ENCODE measurements around the gene ZNF610. TPM values are rescaled to one million over a fixed set of nuclear protein-coding genes. Genes with fewer than 3 reads are reported as not detected.
"Not testable (repeated sequence)": the region's sequence is repeated elsewhere in the genome, so short reads cannot be mapped to it uniquely, and the experiment has no call there.

Gene ZNF610
- under 1 TPM in 5 of 6 experiments, not detected in 1; 0.16 to 0.51 (median 0.39) TPM for total RNA-seq
- long read RNA-seq: 0 reads

DNA sequence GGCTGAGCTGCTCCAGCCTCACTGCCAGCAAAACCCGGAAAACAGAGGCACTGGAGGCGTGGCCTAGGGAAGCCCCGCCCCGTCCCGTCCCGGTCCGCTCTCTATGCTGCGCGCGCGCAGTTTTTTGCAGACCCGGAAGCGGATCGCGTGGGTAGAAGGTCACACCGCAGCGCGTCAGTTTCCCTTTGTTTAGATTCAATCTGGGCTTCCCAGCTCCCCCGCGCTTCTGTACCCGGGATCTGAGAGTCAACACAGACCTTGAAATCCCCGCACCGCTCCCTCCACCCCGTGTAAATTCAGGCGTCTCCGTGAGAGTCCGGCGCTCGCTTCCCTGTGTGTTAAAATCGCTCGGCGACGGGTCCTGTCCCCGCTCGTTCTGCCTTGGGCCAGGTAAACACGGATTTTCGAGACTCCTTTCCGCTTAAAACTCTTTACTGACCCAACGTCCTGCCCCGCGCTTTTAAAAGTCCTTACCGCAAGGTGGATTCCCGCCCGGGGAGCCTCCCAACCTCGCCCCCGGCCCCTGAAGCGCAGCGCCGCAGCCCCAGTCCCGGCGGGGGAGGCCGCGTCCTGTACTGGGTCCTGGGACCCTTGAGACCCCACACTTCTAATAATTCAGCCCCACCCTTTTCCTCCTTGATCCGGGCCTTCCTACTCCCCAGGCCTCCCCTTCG is at the start of gene ZNF610:
Gene ZNF610 (plus strand): TSS at position 127 of the 674 bp plus-strand sequence. CDS start 12,930 bp downstream, outside the sequence.
- H3K27ac ChIP-seq: peak within 1 kb of the TSS in 1 of 3 donors; percentile 51
- H3K36me3 ChIP-seq: no peaks in the 10 kb centered on the region
- TF ChIP-seq, protein P1, sequence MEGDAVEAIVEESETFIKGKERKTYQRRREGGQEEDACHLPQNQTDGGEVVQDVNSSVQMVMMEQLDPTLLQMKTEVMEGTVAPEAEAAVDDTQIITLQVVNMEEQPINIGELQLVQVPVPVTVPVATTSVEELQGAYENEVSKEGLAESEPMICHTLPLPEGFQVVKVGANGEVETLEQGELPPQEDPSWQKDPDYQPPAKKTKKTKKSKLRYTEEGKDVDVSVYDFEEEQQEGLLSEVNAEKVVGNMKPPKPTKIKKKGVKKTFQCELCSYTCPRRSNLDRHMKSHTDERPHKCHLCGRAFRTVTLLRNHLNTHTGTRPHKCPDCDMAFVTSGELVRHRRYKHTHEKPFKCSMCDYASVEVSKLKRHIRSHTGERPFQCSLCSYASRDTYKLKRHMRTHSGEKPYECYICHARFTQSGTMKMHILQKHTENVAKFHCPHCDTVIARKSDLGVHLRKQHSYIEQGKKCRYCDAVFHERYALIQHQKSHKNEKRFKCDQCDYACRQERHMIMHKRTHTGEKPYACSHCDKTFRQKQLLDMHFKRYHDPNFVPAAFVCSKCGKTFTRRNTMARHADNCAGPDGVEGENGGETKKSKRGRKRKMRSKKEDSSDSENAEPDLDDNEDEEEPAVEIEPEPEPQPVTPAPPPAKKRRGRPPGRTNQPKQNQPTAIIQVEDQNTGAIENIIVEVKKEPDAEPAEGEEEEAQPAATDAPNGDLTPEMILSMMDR (IDR thresholded peaks at IDR 0.05): no peak
- no peak for TF ChIP-seq POLR2A (IDR thresholded peaks at IDR 0.05)
- WGBS (ENCODE audit: insufficient coverage, low coverage, low lambda C conversion rate, missing lambda C conversion rate): 2% methylated on average over 9 of the region's 55 CpGs
- no peaks in the 10 kb centered on the region for H3K4me1 ChIP-seq
- peak; percentile 68 to 81 (median 77) for DNase-seq
- peak; percentile 87 to 97 (median 92) for ATAC-seq
- intact Hi-C loops (cut with DNase I): no loop called here
- H3K4me3 ChIP-seq: peak within 1 kb of the TSS; percentile 44 to 54 (median 49)
- peaks cover 0 to 26% (median 3%) of the 10 kb centered on the region in 4 donors for H3K9me3 ChIP-seq
- no peaks in the 10 kb centered on the region for H3K27me3 ChIP-seq

DNA sequence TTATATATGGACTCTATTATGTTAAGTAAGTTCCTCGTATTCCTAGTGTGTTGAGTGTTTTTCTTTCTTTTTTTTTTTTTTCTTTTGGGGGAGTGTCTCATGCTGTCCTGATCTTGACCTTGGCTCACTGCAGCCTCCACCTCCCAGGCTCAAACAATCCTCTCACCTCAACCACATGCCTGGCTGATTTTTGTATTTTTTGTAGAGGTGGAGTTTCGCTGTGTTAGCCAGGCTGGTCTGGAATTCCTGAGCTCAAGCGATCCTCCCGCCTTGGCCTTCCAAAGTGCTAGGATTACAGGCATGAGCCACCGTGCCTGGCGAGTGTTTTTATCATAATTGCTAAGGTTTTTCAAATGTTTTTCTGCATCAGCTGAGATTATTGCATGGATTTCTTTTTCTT is 49.8 kb upstream of the ZNF610 start:
- H3K36me3 ChIP-seq: peaks cover 0 to 51% (median 34%) of the 10 kb centered on the region in 4 donors
- H3K27ac ChIP-seq: no peak overlapping the region
- H3K4me1 ChIP-seq: no peaks in the 10 kb centered on the region
- intact Hi-C loops (cut with DNase I): no loop called here
- peaks cover 0 to 14% (median 3%) of the 10 kb centered on the region in 4 donors for H3K9me3 ChIP-seq
- DNase-seq (no peak), ATAC-seq (no peak)
- TF ChIP-seq POLR2A (IDR thresholded peaks at IDR 0.05): no peak
- TF ChIP-seq, protein P1 (IDR thresholded peaks at IDR 0.05): no peak
- no peak overlapping the region for H3K4me3 ChIP-seq
- WGBS (ENCODE audit: insufficient coverage, low coverage, low lambda C conversion rate, missing lambda C conversion rate): 98% methylated on average over 6 of the region's 6 CpGs
- no peaks in the 10 kb centered on the region for H3K27me3 ChIP-seq

GRCh38 chr19:52291781-52292180 is 44.3 kb upstream of the ZNF610 start:
- Histone ChIP-seq H3K4me3 (no peak overlapping the region), H3K36me3 (peaks cover 0 to 19% (median 10%) of the 10 kb centered on the region in 4 donors)

DNA sequence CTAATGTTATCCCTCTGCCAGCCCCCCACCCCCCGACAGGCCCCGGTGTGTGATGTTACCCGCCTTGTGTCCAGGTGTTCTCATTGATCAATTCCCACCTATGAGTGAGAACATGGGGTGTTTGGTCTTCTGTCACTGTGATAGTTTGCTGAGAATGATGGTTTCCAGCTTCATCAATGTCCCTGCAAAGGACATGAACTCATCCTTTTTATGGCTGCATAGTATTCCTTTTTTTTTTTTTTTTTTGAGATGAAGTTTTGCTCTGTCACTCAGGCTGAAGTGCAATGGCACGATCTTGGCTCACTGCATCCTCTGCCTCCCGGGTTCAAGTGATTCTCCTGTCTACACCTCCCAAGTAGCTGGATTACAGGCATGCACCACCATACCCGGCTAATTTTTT is 43.1 kb upstream of the ZNF610 start:
- H3K27me3 ChIP-seq; H3K4me1 ChIP-seq; H3K27ac ChIP-seq; DNase-seq; intact Hi-C loops (cut with DNase I); ATAC-seq; H3K4me3 ChIP-seq: not testable (repeated sequence)
- WGBS (ENCODE audit: insufficient coverage, low coverage, low lambda C conversion rate, missing lambda C conversion rate): 93% methylated on average over 5 of the region's 6 CpGs
- Histone ChIP-seq H3K9me3 (peaks cover 0 to 11% (median 5%) of the 10 kb centered on the region in 4 donors), H3K36me3 (peaks cover 0 to 19% (median 9%) of the 10 kb centered on the region in 4 donors)

More at GRCh38 chr19:52291781-52292180, 44.3 kb upstream of the ZNF610 start:
- Histone ChIP-seq H3K9me3 (peaks cover 0 to 15% (median 6%) of the 10 kb centered on the region in 4 donors), H3K4me1 (peaks cover 0 to 6% (median 2%) of the 10 kb centered on the region in 4 donors), H3K27ac (no peak overlapping the region), H3K27me3 (no peaks in the 10 kb centered on the region)
- DNase-seq: no peak
- TF ChIP-seq POLR2A (IDR thresholded peaks at IDR 0.05): no peak
- ATAC-seq: no peak
- 93% methylated on average over 3 of the region's 3 CpGs for WGBS (ENCODE audit: insufficient coverage, low coverage, low lambda C conversion rate, missing lambda C conversion rate)
- intact Hi-C loops (cut with DNase I): no loop called here

- no peaks in the 10 kb centered on the region for H3K27me3 ChIP-seq
- H3K9me3 ChIP-seq: peaks cover 0 to 5% (median 0%) of the 10 kb centered on the region in 4 donors
- peak in 3 of 4 donors; percentile 9 to 23 (median 21) for ATAC-seq
- intact Hi-C loops (cut with DNase I): no loop called here
- H3K4me1 ChIP-seq: peaks cover 0 to 6% (median 2%) of the 10 kb centered on the region in 4 donors
- DNase-seq: no peak
- H3K27ac ChIP-seq: no peak overlapping the region
- TF ChIP-seq, protein P1 (IDR thresholded peaks at IDR 0.05): no peak
- no peak for TF ChIP-seq POLR2A (IDR thresholded peaks at IDR 0.05)
- H3K36me3 ChIP-seq: peaks cover 0 to 11% (median 3%) of the 10 kb centered on the region in 4 donors
- 18% methylated on average over 8 of the region's 8 CpGs for WGBS (ENCODE audit: insufficient coverage, low coverage, low lambda C conversion rate, missing lambda C conversion rate)
- H3K4me3 ChIP-seq: peak overlapping the region; percentile 37 to 71 (median 62)
Observed at GRCh38 chr19:52296400-52296772, 39.7 kb upstream of the ZNF610 start.

All from right lobe of liver (tissue), 6 donors.